Measurements from ENCODE around the gene AUNIP.

DNA sequence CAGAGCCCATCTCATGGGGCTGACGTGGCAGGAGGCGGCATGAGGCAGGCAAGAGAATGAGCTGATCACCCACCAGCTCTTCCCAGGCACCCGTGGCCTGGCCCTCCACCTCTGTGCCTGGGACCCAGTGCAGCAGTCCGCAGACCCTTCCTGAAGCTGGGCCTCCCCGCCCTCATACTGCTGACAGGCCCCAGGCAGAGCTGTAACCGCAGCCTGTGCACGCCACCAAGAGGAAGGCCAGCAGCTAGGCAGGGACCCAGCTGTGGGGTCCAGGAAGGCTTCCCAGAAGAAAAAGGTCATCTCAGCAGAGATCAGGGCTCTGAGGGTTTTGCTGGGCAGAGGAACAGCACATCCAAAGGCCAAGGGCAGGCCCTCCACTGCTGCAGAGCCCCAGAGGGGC lies 49.3 kb downstream of the AUNIP start:
- TF ChIP-seq, protein P1, sequence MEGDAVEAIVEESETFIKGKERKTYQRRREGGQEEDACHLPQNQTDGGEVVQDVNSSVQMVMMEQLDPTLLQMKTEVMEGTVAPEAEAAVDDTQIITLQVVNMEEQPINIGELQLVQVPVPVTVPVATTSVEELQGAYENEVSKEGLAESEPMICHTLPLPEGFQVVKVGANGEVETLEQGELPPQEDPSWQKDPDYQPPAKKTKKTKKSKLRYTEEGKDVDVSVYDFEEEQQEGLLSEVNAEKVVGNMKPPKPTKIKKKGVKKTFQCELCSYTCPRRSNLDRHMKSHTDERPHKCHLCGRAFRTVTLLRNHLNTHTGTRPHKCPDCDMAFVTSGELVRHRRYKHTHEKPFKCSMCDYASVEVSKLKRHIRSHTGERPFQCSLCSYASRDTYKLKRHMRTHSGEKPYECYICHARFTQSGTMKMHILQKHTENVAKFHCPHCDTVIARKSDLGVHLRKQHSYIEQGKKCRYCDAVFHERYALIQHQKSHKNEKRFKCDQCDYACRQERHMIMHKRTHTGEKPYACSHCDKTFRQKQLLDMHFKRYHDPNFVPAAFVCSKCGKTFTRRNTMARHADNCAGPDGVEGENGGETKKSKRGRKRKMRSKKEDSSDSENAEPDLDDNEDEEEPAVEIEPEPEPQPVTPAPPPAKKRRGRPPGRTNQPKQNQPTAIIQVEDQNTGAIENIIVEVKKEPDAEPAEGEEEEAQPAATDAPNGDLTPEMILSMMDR (IDR thresholded peaks at IDR 0.05): no peak
- no peak for TF ChIP-seq POLR2A (IDR thresholded peaks at IDR 0.05)
